GM12878 (cell line): Measurements from ENCODE around the gene PRTFDC1. TPM values are rescaled to one million over a fixed set of nuclear protein-coding genes. Genes with fewer than 3 reads are reported as not detected.

Experiments used
- ATAC-seq: fragments of 200-7000 bp; cut with Tn5 transposase; 3 replicates; pipeline ENCODE4 v1.9.1; 2020; ENCODE audit warnings: mild to moderate bottlenecking, moderate library complexity
- BruUV-seq: library from RNA; stranded (reverse); fragments of 400-500 nt; replicated peaks from 2 replicates; lab custom pipeline; 2021; lab: Mats Ljungman, UMichigan
- CTCF ChIA-PET: fragments of 300-600 bp; sonication (Branson Sonifier 250); formaldehyde crosslinking; extraction: SDS; loops from one replicate; lab custom pipeline; 2021; ENCODE audit warnings: inconsistent platforms; lab: Yijun Ruan, JAX
- POLR2A ChIA-PET: fragments of 350-600 bp; formaldehyde crosslinking; extraction: SDS; loops from one replicate; lab custom pipeline; 2021; ENCODE audit warnings: inconsistent platforms; lab: Charles Lee
- RAD21 ChIA-PET: fragments of 300-600 bp; sonication (Branson Sonifier 250); formaldehyde crosslinking; loops from one replicate; lab custom pipeline; 2023; ENCODE audit warnings: antibody characterized with exemption; ENCODE audit not compliant: unreplicated experiment; lab: Charles Lee
- SMC1A ChIA-PET: fragments of 300-600 bp; sonication (Branson Sonifier 250); formaldehyde crosslinking; loops from one replicate; lab custom pipeline; 2023; ENCODE audit not compliant: unreplicated experiment, uncharacterized antibody; lab: Charles Lee
- DNase-seq: peaks from one replicate; pipeline ENCODE4 v3.0.0-alpha.2; 2011; ENCODE audit warnings: low read depth, low spot score
- FAIRE-seq: peaks from 3 replicates; lab custom pipeline; 2011; peaks lifted over from hg19 to GRCh38; lab: Jason Lieb, UNC
- H2AFZ ChIP-seq: 2 replicates; pipeline ENCODE4 v1.6.0; 2011; ENCODE audit warnings: low read depth, low read length, control low read depth; ENCODE audit not compliant: control insufficient read depth
- H3K27ac ChIP-seq: 2 replicates; pipeline ENCODE4 v1.5.1; 2011; ENCODE audit warnings: control low read depth; ENCODE audit not compliant: control insufficient read depth, insufficient read depth
- H3K27me3 ChIP-seq, 2 experiments: replicated peaks in 1 of 2; 2 replicates each; pipeline versions ENCODE4 v1.6.0 to v1.6.1; 2011; ENCODE audit warnings: low read length in 1 of 2; ENCODE audit not compliant: control insufficient read depth in 2 of 2, insufficient read depth in 2 of 2
- H3K36me3 ChIP-seq, 2 experiments: 2 replicates each; pipeline ENCODE4 v1.5.1; 2011; ENCODE audit warnings: low read length in 1 of 2; ENCODE audit not compliant: control insufficient read depth in 2 of 2, insufficient read depth in 2 of 2
- H3K4me1 ChIP-seq: 2 replicates; pipeline ENCODE4 v1.6.1; 2011; ENCODE audit warnings: mild to moderate bottlenecking, low read length, moderate library complexity, mixed read lengths; ENCODE audit not compliant: control insufficient read depth, insufficient read depth
- H3K4me2 ChIP-seq: 2 replicates; pipeline ENCODE4 v1.6.0; 2011; ENCODE audit warnings: control low read depth; ENCODE audit not compliant: control insufficient read depth, insufficient read depth
- H3K4me3 ChIP-seq: fragments of 200-600 bp; sonication (generic); 2 replicates; pipeline ENCODE4 v1.5.1; 2016
- H3K79me2 ChIP-seq: 2 replicates; pipeline ENCODE4 v1.6.0; 2011; ENCODE audit warnings: low read length; ENCODE audit not compliant: control insufficient read depth, insufficient read depth
- H3K9ac ChIP-seq: 2 replicates; pipeline ENCODE4 v1.8.0; 2011; ENCODE audit warnings: low read length, control low read depth, mixed read lengths; ENCODE audit not compliant: control insufficient read depth, insufficient read depth
- H3K9me3 ChIP-seq: replicated peaks from 3 replicates; pipeline ENCODE4 v1.5.1; 2011; ENCODE audit warnings: mild to moderate bottlenecking, low read length; ENCODE audit not compliant: control insufficient read depth, insufficient read depth
- H4K20me1 ChIP-seq: 2 replicates; pipeline ENCODE4 v1.6.0; 2011; ENCODE audit not compliant: control insufficient read depth, insufficient read depth
- BCLAF1 ChIP-seq: fragments of 450-650 bp; IDR thresholded peaks from 2 replicates; pipeline ENCODE4 v1.6.1; 2017; ENCODE audit warnings: antibody characterized with exemption, mild to moderate bottlenecking, moderate library complexity
- CBX5 ChIP-seq: sonication (generic); IDR thresholded peaks from 2 replicates; pipeline ENCODE4 v1.6.1; 2016; ENCODE audit warnings: low read depth, moderate library complexity, mild to moderate bottlenecking, inconsistent platforms
- CHD4 ChIP-seq: fragments of 200-600 bp; sonication (generic); IDR thresholded peaks from 2 replicates; pipeline ENCODE4 v1.6.1; 2016; ENCODE audit warnings: mild to moderate bottlenecking
- EZH2 ChIP-seq: IDR thresholded peaks from 2 replicates; pipeline ENCODE4 v1.6.1; 2012; ENCODE audit warnings: low read depth, mild to moderate bottlenecking, control low read depth, inconsistent platforms, low read length, borderline replicate concordance; ENCODE audit not compliant: control insufficient read depth
- FOXM1 ChIP-seq: IDR thresholded peaks from 2 replicates; pipeline ENCODE4 v1.6.1; 2012; ENCODE audit warnings: low read depth, mild to moderate bottlenecking, inconsistent platforms, low read length, moderate library complexity
- HDAC6 ChIP-seq: fragments of 200-600 bp; sonication (generic); IDR thresholded peaks from one replicate; pipeline ENCODE4 v1.8.0; 2017; ENCODE audit warnings: antibody characterized with exemption; ENCODE audit not compliant: unreplicated experiment
- MLLT1 ChIP-seq: fragments of 450-650 bp; IDR thresholded peaks from 2 replicates; pipeline ENCODE4 v1.6.1; 2016; ENCODE audit warnings: mild to moderate bottlenecking
- PAX5 ChIP-seq: IDR thresholded peaks from 2 replicates; pipeline ENCODE4 v1.6.1; 2011; ENCODE audit warnings: low read depth, low read length, borderline replicate concordance
- USF2 ChIP-seq: IDR thresholded peaks from 2 replicates; pipeline ENCODE4 v1.6.1; 2011; ENCODE audit warnings: low read depth, low read length, improper control_type of control experiment, borderline replicate concordance
- ZNF274 ChIP-seq: IDR thresholded peaks from one replicate; pipeline ENCODE4 v1.8.0; 2011; ENCODE audit not compliant: insufficient read length, insufficient read depth
- WGBS: methylation state at CpG from one replicate; pipeline ENCODE4 v1.1.6; 2016; ENCODE audit warnings: low lambda C conversion rate; ENCODE audit not compliant: insufficient replicate concordance, insufficient coverage; ENCODE audit errors: missing lambda C conversion rate; 5-methylcytosine and 5-hydroxymethylcytosine counted together
- in situ Hi-C: fragments of 300-500 bp; cut with MboI; formaldehyde crosslinking; loops from 9 replicates; pipeline ENCODE4 v1.14.3; 2018; ENCODE audit warnings: mixed read lengths
- intact Hi-C: fragments of 100-400 bp; cut with micrococcal nuclease; formaldehyde crosslinking; loops from one replicate; pipeline ENCODE4 v1.14.2; 2022; ENCODE audit not compliant: unreplicated experiment
- polyA plus RNA-seq, 11 experiments: library from polyadenylated mRNA; depleted of rRNA in 4 of 11; unstranded in 6 of 11; stranded (reverse) in 5 of 11; fragments of >200 nt; fragmentation: Nextera tagmentation in 4 of 11; fragmentation: Illumina TruSeq in 1 of 11; extraction: Ambion mirVana in 4 of 11; extraction: Trizol in 1 of 11; gene quantifications; 1 replicate in 1 of 11; 2 replicates in 10 of 11; pipeline versions ENCODE4 v1.2.1 to v1.2.3, GENCODE V29; 2011 to 2016; ENCODE audit warnings: inconsistent platforms in 2 of 11, missing spikeins in 2 of 11, low read depth in 1 of 11
- total RNA-seq, 4 experiments: library from RNA; depleted of rRNA in 3 of 4; stranded (reverse); fragments of >200 nt in 3 of 4; fragmentation: Illumina TruSeq in 1 of 4; extraction: Trizol in 1 of 4; gene quantifications; 2 replicates each; pipeline versions ENCODE4 v1.2.1 to v1.2.3, GENCODE V29; 2013 to 2021

PRTFDC1 gene
- total and polyA plus RNA-seq, 10 of the 15 experiments (the other 5 are each of a cell fraction or from before 2014, with no cell fraction given) = 5.5 to 17.3 (median 11.3) TPM

GRCh38 chr10:24965051-24965450 is 12.6 kb upstream of the PRTFDC1 start:
- 95% methylated on average over 3 of the region's 3 CpGs for WGBS
- TF ChIP-seq ZNF274 = no peak

GRCh38 chr10:24963521-24964041 is 11.2 kb upstream of the PRTFDC1 start:
- FAIRE-seq (no peak), DNase-seq (no peak), ATAC-seq (no peak)
- H3K27ac ChIP-seq = no peak overlapping the region
- WGBS = 4% methylated on average over 5 of the region's 5 CpGs
- SMC1A ChIA-PET = interaction anchor here (0.8 to 3.4 kb wide), 8 partner anchors 12 to 346 kb away, joined by 3 to 14 read pairs (median 5); no protein-coding TSS in a partner anchor
- no peak overlapping the region for H2AFZ ChIP-seq
- RAD21 ChIA-PET = interaction anchor here (3.0 kb wide), 1 partner anchor 34 kb away, joined by 13 read pairs; no protein-coding TSS in a partner anchor
- H3K27me3 ChIP-seq = no peaks in the 10 kb centered on the region; a peak in 1 of 4 replicates
- intact Hi-C loops (no loop called here), in situ Hi-C loops (no loop called here)
- H3K9ac ChIP-seq = no peak overlapping the region
- H3K4me3 ChIP-seq = no peak overlapping the region
- no peaks in the 10 kb centered on the region for H3K9me3 ChIP-seq
- no peaks in the 10 kb centered on the region for H3K4me1 ChIP-seq
- H4K20me1 ChIP-seq = no peaks in the 10 kb centered on the region
- CTCF ChIA-PET = interaction anchor here (1.0 to 1.7 kb wide), 3 partner anchors 7 to 16 kb away, joined by 3 to 6 read pairs (median 3); no protein-coding TSS in a partner anchor
- no peaks in the 10 kb centered on the region for H3K36me3 ChIP-seq
- BruUV-seq = no TSS peak
- POLR2A ChIA-PET = no interaction called here
- no peaks in the 10 kb centered on the region for H3K79me2 ChIP-seq
- no peak overlapping the region for H3K4me2 ChIP-seq
- TF ChIP-seq EZH2 (no peak), USF2 (no peak), PAX5 (no peak), BCLAF1 (no peak), CHD4 (no peak), MLLT1 (no peak), FOXM1 (no peak), HDAC6 (no peak), CBX5 (no peak)

More at GRCh38 chr10:24965051-24965450, 12.6 kb upstream of the PRTFDC1 start:
- CTCF ChIA-PET = interaction anchor here (1.4 kb wide), 1 partner anchor 19 kb away, joined by 4 read pairs; no protein-coding TSS in a partner anchor
- H2AFZ ChIP-seq = no peak overlapping the region
- H3K27me3 ChIP-seq = no peaks in the 10 kb centered on the region; a peak in 1 of 4 replicates
- no peaks in the 10 kb centered on the region for H3K79me2 ChIP-seq
- H3K4me2 ChIP-seq = no peak overlapping the region
- H3K9ac ChIP-seq = no peak overlapping the region
- no peaks in the 10 kb centered on the region for H4K20me1 ChIP-seq
- in situ Hi-C loops (no loop called here), intact Hi-C loops (no loop called here)
- ATAC-seq (no peak), DNase-seq (no peak), FAIRE-seq (no peak)
- H3K27ac ChIP-seq = no peak overlapping the region
- H3K9me3 ChIP-seq = no peaks in the 10 kb centered on the region
- no peaks in the 10 kb centered on the region for H3K4me1 ChIP-seq
- RAD21 ChIA-PET = interaction anchor here (3.0 kb wide), 1 partner anchor 36 kb away, joined by 13 read pairs; no protein-coding TSS in a partner anchor
- SMC1A ChIA-PET = interaction anchor here (1.4 to 2.1 kb wide), 2 partner anchors 15 to 21 kb away, joined by 4 to 9 read pairs; no protein-coding TSS in a partner anchor
- no peak overlapping the region for H3K4me3 ChIP-seq
- no peaks in the 10 kb centered on the region for H3K36me3 ChIP-seq
- no TSS peak for BruUV-seq
- POLR2A ChIA-PET = interaction anchor here (0.7 to 1.7 kb wide), 2 partner anchors 9 to 43 kb away, joined by 3 to 4 read pairs; no protein-coding TSS in a partner anchor
